HEK293T (cell line): ENCODE data around the gene RFNG.

Experiments
- ARNT ChIP-seq: fragments of 450-650 bp; IDR thresholded peaks from 2 replicates; pipeline ENCODE4 v1.6.1; 2017; ENCODE audit warnings: mild to moderate bottlenecking
- FOXM1 ChIP-seq: fragments of 450-650 bp; IDR thresholded peaks from 2 replicates; pipeline ENCODE4 v1.6.1; 2017; ENCODE audit warnings: mild to moderate bottlenecking, borderline replicate concordance

GRCh38 chr17:82076018-82076784, 24.6 kb upstream of the RFNG start:
- TF ChIP-seq ARNT (no peak), FOXM1 (no peak)
